Measurements from ENCODE around the gene RAB4A. TPM values are rescaled to one million over a fixed set of nuclear protein-coding genes. Genes with fewer than 3 reads are reported as not detected.

RAB4A gene
- total RNA-seq, 2 experiments from 2014 or later, result 26.7 to 28.7 TPM

GRCh38 chr1:229231754-229232119, 39.2 kb upstream of the RAB4A start:
- no peak for TF ChIP-seq CTCF (IDR thresholded peaks at IDR 0.05)
- DNase-seq (no peak), ATAC-seq (ENCODE audit: poor library complexity) (no peak)
- intact Hi-C loops (cut with DNase I, micrococcal nuclease), result no loop called here
- H3K9me3 ChIP-seq (ENCODE audit: control insufficient read depth in 1 of 2, insufficient read depth in 1 of 2, low read length in 2 of 2), result no peaks in the 10 kb centered on the region
- H3K4me1 ChIP-seq (ENCODE audit: insufficient read depth, low read length), result peaks cover 13% of the 10 kb centered on the region
- ChIA-PET CTCF (no interaction called here), POLR2A (no interaction called here)
- Mint-ChIP-seq H3K9me3 (no peaks in the 10 kb centered on the region), H3K4me1 (ENCODE audit: low read depth) (peaks cover 17% of the 10 kb centered on the region), H3K27ac (no peak overlapping the region), H3K27me3 (no peaks in the 10 kb centered on the region), H3K4me3 (no peak overlapping the region), H3K36me3 (ENCODE audit: low read depth) (no peaks in the 10 kb centered on the region)
- no peaks in the 10 kb centered on the region for H3K27me3 ChIP-seq (ENCODE audit: control insufficient read depth in 1 of 2, insufficient read depth in 2 of 2, low read length in 2 of 2)
- no peak overlapping the region for H3K4me3 ChIP-seq (ENCODE audit: low read length)
- no peaks in the 10 kb centered on the region for H3K36me3 ChIP-seq (ENCODE audit: insufficient read depth, low read length)
- H3K27ac ChIP-seq (ENCODE audit: low read depth in 1 of 2, low read length in 2 of 2), result no peak overlapping the region

- intact Hi-C loops (cut with DNase I, micrococcal nuclease), result no loop called here
- H3K4me1 ChIP-seq (ENCODE audit: insufficient read depth, low read length), result no peaks in the 10 kb centered on the region
- no peaks in the 10 kb centered on the region for H3K9me3 Mint-ChIP-seq
These were observed 35.9 kb upstream of the RAB4A start for GRCh38 chr1:229234870-229235472.

GRCh38 chr1:229237320-229237719, 33.6 kb upstream of the RAB4A start:
- H3K9me3 ChIP-seq (ENCODE audit: control insufficient read depth in 1 of 2, insufficient read depth in 1 of 2, low read length in 2 of 2), result no peaks in the 10 kb centered on the region
- Mint-ChIP-seq H3K27ac (no peak overlapping the region), H3K36me3 (ENCODE audit: low read depth) (no peaks in the 10 kb centered on the region), H3K4me1 (ENCODE audit: low read depth) (no peaks in the 10 kb centered on the region), H3K4me3 (no peak overlapping the region), H3K9me3 (no peaks in the 10 kb centered on the region), H3K27me3 (no peaks in the 10 kb centered on the region)
- H3K4me1 ChIP-seq (ENCODE audit: insufficient read depth, low read length), result no peaks in the 10 kb centered on the region
- ChIA-PET POLR2A (no interaction called here), CTCF (no interaction called here)
- H3K4me3 ChIP-seq (ENCODE audit: low read length), result no peak overlapping the region
- TF ChIP-seq CTCF (IDR thresholded peaks at IDR 0.05), result no peak
- no peak for DNase-seq
- H3K27ac ChIP-seq (ENCODE audit: low read depth in 1 of 2, low read length in 2 of 2), result no peak overlapping the region
- ATAC-seq (ENCODE audit: poor library complexity), result no peak
- intact Hi-C loops (cut with DNase I, micrococcal nuclease), result no loop called here
- no peaks in the 10 kb centered on the region for H3K27me3 ChIP-seq (ENCODE audit: control insufficient read depth in 1 of 2, insufficient read depth in 2 of 2, low read length in 2 of 2)
- no peaks in the 10 kb centered on the region for H3K36me3 ChIP-seq (ENCODE audit: insufficient read depth, low read length)

More at GRCh38 chr1:229234870-229235472, 35.9 kb upstream of the RAB4A start:
- Histone ChIP-seq H3K9me3 (ENCODE audit: control insufficient read depth in 1 of 2, insufficient read depth in 1 of 2, low read length in 2 of 2) (no peaks in the 10 kb centered on the region), H3K36me3 (ENCODE audit: insufficient read depth, low read length) (no peaks in the 10 kb centered on the region), H3K27ac (ENCODE audit: low read depth in 1 of 2, low read length in 2 of 2) (no peak overlapping the region), H3K4me3 (ENCODE audit: low read length) (no peak overlapping the region), H3K27me3 (ENCODE audit: control insufficient read depth in 1 of 2, insufficient read depth in 2 of 2, low read length in 2 of 2) (no peaks in the 10 kb centered on the region)
- Mint-ChIP-seq H3K4me3 (no peak overlapping the region), H3K4me1 (ENCODE audit: low read depth) (peaks cover under 1% of the 10 kb centered on the region), H3K27me3 (no peaks in the 10 kb centered on the region), H3K36me3 (ENCODE audit: low read depth) (no peaks in the 10 kb centered on the region), H3K27ac (no peak overlapping the region)
- no peak for ATAC-seq (ENCODE audit: poor library complexity)
- ChIA-PET POLR2A (no interaction called here), CTCF (no interaction called here)
- DNase-seq, result no peak
- no peak for TF ChIP-seq CTCF (IDR thresholded peaks at IDR 0.05)
